Right lobe of liver (tissue), 4 donors: Measurements from ENCODE around the gene TMEM131L.

Experiments used
- POLR2A ChIP-seq: fragments of 450-650 bp; IDR thresholded peaks from one replicate; pipeline ENCODE4 v1.6.1; 2017; ENCODE audit warnings: antibody characterized with exemption, mild to moderate bottlenecking
- TF ChIP-seq, protein P1 (sequence below), 4 donors: fragments of 200-600 bp in 3 of 4; fragments of 450-650 bp in 1 of 4; IDR thresholded peaks; one replicate each; pipeline versions ENCODE4 v1.5.1 to v1.8.0; 2016 to 2022; ENCODE audit warnings: antibody characterized with exemption in 4 of 4, mild to moderate bottlenecking in 2 of 4
- donor health status: DM: no; HTN: no; CAD: no.
- donor health status: DM: no; HTN: no; CAD: no.
- donor health status: DM: no; HTN: yes; CAD: no.

DNA sequence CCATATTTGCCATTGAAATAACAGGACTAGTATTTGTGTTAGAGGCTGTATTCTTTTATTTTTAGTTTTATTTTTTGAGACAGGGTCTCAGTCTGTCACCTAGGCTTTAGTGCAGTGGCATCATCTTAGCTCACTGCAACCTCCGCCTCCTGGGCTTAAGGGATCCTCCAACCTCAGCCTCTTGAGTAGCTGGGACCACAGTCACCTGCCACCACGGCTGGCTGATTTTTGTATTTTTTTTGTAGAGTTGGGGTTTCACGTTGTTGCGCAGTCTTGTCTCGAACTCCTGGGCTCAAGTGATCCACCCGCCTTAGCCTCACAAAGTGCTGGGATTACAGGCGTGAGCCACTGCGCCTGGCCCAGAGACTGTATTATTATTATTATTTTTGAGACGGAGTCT is 15.3 kb downstream of the TMEM131L start:
- TF ChIP-seq, protein P1, sequence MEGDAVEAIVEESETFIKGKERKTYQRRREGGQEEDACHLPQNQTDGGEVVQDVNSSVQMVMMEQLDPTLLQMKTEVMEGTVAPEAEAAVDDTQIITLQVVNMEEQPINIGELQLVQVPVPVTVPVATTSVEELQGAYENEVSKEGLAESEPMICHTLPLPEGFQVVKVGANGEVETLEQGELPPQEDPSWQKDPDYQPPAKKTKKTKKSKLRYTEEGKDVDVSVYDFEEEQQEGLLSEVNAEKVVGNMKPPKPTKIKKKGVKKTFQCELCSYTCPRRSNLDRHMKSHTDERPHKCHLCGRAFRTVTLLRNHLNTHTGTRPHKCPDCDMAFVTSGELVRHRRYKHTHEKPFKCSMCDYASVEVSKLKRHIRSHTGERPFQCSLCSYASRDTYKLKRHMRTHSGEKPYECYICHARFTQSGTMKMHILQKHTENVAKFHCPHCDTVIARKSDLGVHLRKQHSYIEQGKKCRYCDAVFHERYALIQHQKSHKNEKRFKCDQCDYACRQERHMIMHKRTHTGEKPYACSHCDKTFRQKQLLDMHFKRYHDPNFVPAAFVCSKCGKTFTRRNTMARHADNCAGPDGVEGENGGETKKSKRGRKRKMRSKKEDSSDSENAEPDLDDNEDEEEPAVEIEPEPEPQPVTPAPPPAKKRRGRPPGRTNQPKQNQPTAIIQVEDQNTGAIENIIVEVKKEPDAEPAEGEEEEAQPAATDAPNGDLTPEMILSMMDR (IDR thresholded peaks at IDR 0.05): no peak
- TF ChIP-seq POLR2A: no peak
